ENCODE data around the gene RNF144B. TPM values are rescaled to one million over a fixed set of nuclear protein-coding genes. Genes with fewer than 3 reads are reported as not detected.

Gene RNF144B
- total RNA-seq, 1 experiment from 2014 or later, result 1.3 TPM

GRCh38 chr6:18511211-18511610 is 124.1 kb downstream of the RNF144B start:
- DNase-seq (ENCODE audit: low spot score), result no peak

GRCh38 chr6:18513253-18513798 is 126.2 kb downstream of the RNF144B start:
- DNase-seq (ENCODE audit: low spot score), result no peak

GRCh38 chr6:18514180-18514579 is 127.0 kb downstream of the RNF144B start:
- no peak for DNase-seq (ENCODE audit: low spot score)

- DNase-seq (ENCODE audit: low spot score), result peak; percentile 21
These were observed 128.6 kb downstream of the RNF144B start for GRCh38 chr6:18515767-18516166.

Other genes starting within 250 kb of the RNF144B start
- gene TPMT, start 232.3 kb upstream of the RNF144B start, total RNA-seq (2014; rRNA removed; shearing (Covaris generic)), result 15.4 and 17.9 TPM in 2 replicates
- 9.3 and 11.2 TPM in 2 replicates for gene KDM1B, start 231.9 kb upstream of the RNF144B start, total RNA-seq (2014; rRNA removed; shearing (Covaris generic))
- 193 and 213 TPM in 2 replicates for gene DEK, start 122.8 kb upstream of the RNF144B start, total RNA-seq (2014; rRNA removed; shearing (Covaris generic))

Data from A172 (cell line).